GM23338 (cell line): ENCODE results near the gene ONECUT3. TPM values are rescaled to one million over a fixed set of nuclear protein-coding genes. Genes with fewer than 3 reads are reported as not detected.

Experiments used
- ATAC-seq: fragments of 200-7000 bp; cut with Tn5 transposase; 3 replicates; pipeline ENCODE4 v1.9.1; 2020
- DNase-seq: peaks from one replicate; pipeline ENCODE4 v3.0.0-alpha.2; 2015; ENCODE audit warnings: low spot score
- H2AFZ ChIP-seq: fragments of 200-600 bp; sonication (generic); 2 replicates; pipeline ENCODE4 v1.8.0; 2016; ENCODE audit warnings: antibody characterized with exemption, mild to moderate bottlenecking, moderate library complexity
- H3F3A ChIP-seq: fragments of 200-600 bp; sonication (generic); replicated peaks from 2 replicates; pipeline ENCODE4 v1.8.0; 2017; ENCODE audit warnings: antibody characterized with exemption, mixed run types, low read depth
- H3K27ac ChIP-seq: fragments of 200-600 bp; sonication (generic); 2 replicates; pipeline ENCODE4 v1.6.1; 2016; ENCODE audit warnings: low read depth
- H3K27me3 ChIP-seq: fragments of 200-600 bp; sonication (generic); 2 replicates; pipeline ENCODE4 v1.8.0; 2016; ENCODE audit warnings: mild to moderate bottlenecking, mixed run types, moderate library complexity; ENCODE audit not compliant: insufficient read depth
- H3K36me3 ChIP-seq: fragments of 200-600 bp; sonication (generic); 2 replicates; pipeline ENCODE4 v1.8.0; 2016; ENCODE audit warnings: mild to moderate bottlenecking; ENCODE audit not compliant: insufficient read depth
- H3K4me1 ChIP-seq: fragments of 200-600 bp; sonication (generic); 2 replicates; pipeline ENCODE4 v1.8.0; 2016; ENCODE audit warnings: mild to moderate bottlenecking, moderate library complexity; ENCODE audit not compliant: insufficient read depth
- H3K4me2 ChIP-seq: fragments of 200-600 bp; sonication (generic); 2 replicates; pipeline ENCODE4 v1.7.1; 2017; ENCODE audit warnings: mixed run types
- H3K4me3 ChIP-seq: fragments of 200-600 bp; sonication (generic); 2 replicates; pipeline ENCODE4 v1.6.1; 2016; ENCODE audit warnings: mixed run types
- H3K79me2 ChIP-seq: fragments of 200-600 bp; sonication (generic); replicated peaks from 2 replicates; pipeline ENCODE4 v1.8.0; 2017; ENCODE audit warnings: mild to moderate bottlenecking; ENCODE audit not compliant: insufficient read depth
- H3K9me2 ChIP-seq: fragments of 200-600 bp; sonication (generic); 2 replicates; pipeline ENCODE4 v1.8.0; 2017; ENCODE audit not compliant: insufficient read depth
- H4K20me1 ChIP-seq: fragments of 200-600 bp; sonication (generic); replicated peaks from 2 replicates; pipeline ENCODE4 v1.8.0; 2017; ENCODE audit warnings: mild to moderate bottlenecking; ENCODE audit not compliant: insufficient read depth
- H3K27ac Mint-ChIP-seq: 2 replicates; pipeline ENCODE4 v1.8.0; 2020; ENCODE audit warnings: inconsistent platforms, mild to moderate bottlenecking, moderate library complexity, mixed read lengths
- H3K27me3 Mint-ChIP-seq: 3 replicates; pipeline ENCODE4 v1.8.0; 2022; ENCODE audit warnings: low read depth, mild to moderate bottlenecking, moderate library complexity, mixed read lengths, inconsistent platforms; ENCODE audit not compliant: insufficient read depth, poor library complexity
- H3K36me3 Mint-ChIP-seq: 3 replicates; pipeline ENCODE4 v1.8.0; 2021; ENCODE audit warnings: low read depth, mild to moderate bottlenecking, inconsistent platforms, moderate library complexity, mixed read lengths
- H3K4me1 Mint-ChIP-seq: 3 replicates; pipeline ENCODE4 v1.8.0; 2020; ENCODE audit warnings: mild to moderate bottlenecking, inconsistent platforms, mixed read lengths
- H3K4me3 Mint-ChIP-seq: 3 replicates; pipeline ENCODE4 v1.8.0; 2021; ENCODE audit warnings: moderate library complexity, mild to moderate bottlenecking, inconsistent platforms, mixed read lengths
- H3K9me3 Mint-ChIP-seq: 3 replicates; pipeline ENCODE4 v1.8.0; 2020; ENCODE audit warnings: moderate library complexity, mild to moderate bottlenecking, inconsistent platforms, mixed read lengths
- EZH2phosphoT487 ChIP-seq: fragments of 200-600 bp; sonication (generic); IDR thresholded peaks from one replicate; pipeline ENCODE4 v1.8.1; 2018; ENCODE audit warnings: antibody characterized with exemption; ENCODE audit not compliant: unreplicated experiment
- NANOG ChIP-seq: IDR thresholded peaks from 2 replicates; pipeline ENCODE4 v1.6.1; 2016; ENCODE audit warnings: antibody characterized with exemption, borderline replicate concordance
- ZNF114 ChIP-seq: fragments of 250-450 bp; sonication (Bioruptor Pico); IDR thresholded peaks from 2 replicates; pipeline ENCODE4 v1.5.0; 2020; ENCODE audit warnings: mild to moderate bottlenecking, moderate library complexity
- polyA plus RNA-seq: library from polyadenylated mRNA; unstranded; fragments of >200 nt; fragmentation: Nextera tagmentation; extraction: Ambion mirVana; gene quantifications from 2 replicates; pipeline ENCODE4 v1.2.1, GENCODE V29; 2016
- total RNA-seq: library from RNA; depleted of rRNA; stranded (reverse); fragments of >200 nt; shearing (Covaris generic); gene quantifications from 2 replicates; pipeline ENCODE4 v1.2.3, GENCODE V29; 2014
- TF ChIP-seq, protein P1 (sequence below), 2 experiments: fragments of 200-600 bp in 1 of 2; sonication (generic) in 1 of 2; conservative IDR thresholded peaks; 2 replicates each; pipeline versions ENCODE4 v1.5.1 to v1.6.1; 2016 to 2017; ENCODE audit warnings: antibody characterized with exemption in 2 of 2, low read depth in 2 of 2, mild to moderate bottlenecking in 2 of 2, moderate library complexity in 1 of 2
- TF ChIP-seq, protein P2 (sequence below): fragments of 250-450 bp; sonication (Bioruptor Pico); IDR thresholded peaks from 2 replicates; pipeline ENCODE4 v1.5.0; 2020; ENCODE audit warnings: mild to moderate bottlenecking, moderate library complexity

Gene ONECUT3
- total and polyA plus RNA-seq, 2 experiments from 2014 or later, result not detected

DNA sequence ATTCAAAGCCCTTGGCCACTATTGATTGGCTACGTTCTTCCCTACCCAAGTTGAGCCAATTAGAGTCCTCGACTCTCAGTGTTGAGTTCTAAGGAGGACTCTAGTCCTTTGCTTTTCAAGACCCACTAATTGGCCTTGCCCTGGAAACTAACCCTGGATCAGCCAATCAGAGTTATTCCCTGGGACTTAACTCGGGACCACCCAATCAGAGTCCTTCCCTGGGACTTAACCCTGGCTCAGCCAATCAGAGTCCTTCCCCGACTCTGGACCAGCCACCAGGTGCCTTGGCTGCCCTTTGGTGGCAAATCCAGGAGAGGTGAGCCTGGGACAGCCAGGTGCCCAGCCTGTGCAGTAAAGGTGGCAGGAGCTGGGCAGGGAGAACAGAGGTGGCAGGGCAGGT lies 30.0 kb downstream of the ONECUT3 start:
- H3K27me3 Mint-ChIP-seq, result peaks cover 49% of the 10 kb centered on the region
- Histone ChIP-seq H3K9me2 (no peaks in the 10 kb centered on the region), H3K27me3 (peaks cover 52% of the 10 kb centered on the region), H3K4me2 (no peak overlapping the region), H3K4me3 (no peak overlapping the region), H3F3A (peaks cover 4% of the 10 kb centered on the region; the same call in 1 of the 2 replicates), H3K27ac (no peak overlapping the region), H3K79me2 (no peaks in the 10 kb centered on the region), H2AFZ (no peak overlapping the region), H3K4me1 (peaks cover 14% of the 10 kb centered on the region), H3K36me3 (no peaks in the 10 kb centered on the region), H4K20me1 (no peaks in the 10 kb centered on the region; the same call in 1 of the 2 replicates)
- no peak for DNase-seq
- H3K36me3 Mint-ChIP-seq, result peaks cover 5% of the 10 kb centered on the region; the same call in 1 of the 3 replicates
- H3K27ac Mint-ChIP-seq, result no peak overlapping the region
- H3K4me1 Mint-ChIP-seq, result peaks cover 9% of the 10 kb centered on the region
- H3K4me3 Mint-ChIP-seq, result no peak overlapping the region
- TF ChIP-seq, protein P1, sequence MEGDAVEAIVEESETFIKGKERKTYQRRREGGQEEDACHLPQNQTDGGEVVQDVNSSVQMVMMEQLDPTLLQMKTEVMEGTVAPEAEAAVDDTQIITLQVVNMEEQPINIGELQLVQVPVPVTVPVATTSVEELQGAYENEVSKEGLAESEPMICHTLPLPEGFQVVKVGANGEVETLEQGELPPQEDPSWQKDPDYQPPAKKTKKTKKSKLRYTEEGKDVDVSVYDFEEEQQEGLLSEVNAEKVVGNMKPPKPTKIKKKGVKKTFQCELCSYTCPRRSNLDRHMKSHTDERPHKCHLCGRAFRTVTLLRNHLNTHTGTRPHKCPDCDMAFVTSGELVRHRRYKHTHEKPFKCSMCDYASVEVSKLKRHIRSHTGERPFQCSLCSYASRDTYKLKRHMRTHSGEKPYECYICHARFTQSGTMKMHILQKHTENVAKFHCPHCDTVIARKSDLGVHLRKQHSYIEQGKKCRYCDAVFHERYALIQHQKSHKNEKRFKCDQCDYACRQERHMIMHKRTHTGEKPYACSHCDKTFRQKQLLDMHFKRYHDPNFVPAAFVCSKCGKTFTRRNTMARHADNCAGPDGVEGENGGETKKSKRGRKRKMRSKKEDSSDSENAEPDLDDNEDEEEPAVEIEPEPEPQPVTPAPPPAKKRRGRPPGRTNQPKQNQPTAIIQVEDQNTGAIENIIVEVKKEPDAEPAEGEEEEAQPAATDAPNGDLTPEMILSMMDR (conservative IDR thresholded peaks at IDR 0.05; ENCODE audit: low read depth in 2 of 2), result no peak
- ATAC-seq, result no peak
- H3K9me3 Mint-ChIP-seq, result peaks cover 26% of the 10 kb centered on the region

DNA sequence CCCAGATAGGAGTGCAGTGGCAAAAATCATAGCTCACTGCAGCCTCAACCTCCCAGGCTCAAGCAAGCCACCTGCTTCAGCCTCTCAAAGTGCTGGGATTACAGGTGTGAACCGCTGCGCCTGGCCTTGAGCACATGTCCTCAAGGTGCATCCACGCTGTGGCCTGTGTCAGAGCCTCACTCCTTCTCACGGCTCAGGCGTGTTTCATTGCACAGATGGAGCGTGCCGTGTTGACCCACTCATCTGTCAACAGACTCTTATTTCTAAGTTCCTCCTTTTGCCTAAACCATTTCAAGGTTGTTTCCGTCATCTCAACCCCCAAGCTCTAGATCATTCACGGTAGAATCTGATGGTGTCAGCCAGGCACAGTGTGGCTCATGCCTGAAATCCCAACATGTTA lies 30.6 kb downstream of the ONECUT3 start:
- no peaks in the 10 kb centered on the region for H3K79me2 ChIP-seq
- H3K4me3 Mint-ChIP-seq, result no peak overlapping the region; the same call in 2 of the 3 replicates
- no peak overlapping the region for H3K27ac Mint-ChIP-seq
- DNase-seq, result no peak
- TF ChIP-seq ZNF114 (CRISPR knock-in tag) (no peak), EZH2phosphoT487 (no peak), NANOG (no peak)
- TF ChIP-seq, protein P2, sequence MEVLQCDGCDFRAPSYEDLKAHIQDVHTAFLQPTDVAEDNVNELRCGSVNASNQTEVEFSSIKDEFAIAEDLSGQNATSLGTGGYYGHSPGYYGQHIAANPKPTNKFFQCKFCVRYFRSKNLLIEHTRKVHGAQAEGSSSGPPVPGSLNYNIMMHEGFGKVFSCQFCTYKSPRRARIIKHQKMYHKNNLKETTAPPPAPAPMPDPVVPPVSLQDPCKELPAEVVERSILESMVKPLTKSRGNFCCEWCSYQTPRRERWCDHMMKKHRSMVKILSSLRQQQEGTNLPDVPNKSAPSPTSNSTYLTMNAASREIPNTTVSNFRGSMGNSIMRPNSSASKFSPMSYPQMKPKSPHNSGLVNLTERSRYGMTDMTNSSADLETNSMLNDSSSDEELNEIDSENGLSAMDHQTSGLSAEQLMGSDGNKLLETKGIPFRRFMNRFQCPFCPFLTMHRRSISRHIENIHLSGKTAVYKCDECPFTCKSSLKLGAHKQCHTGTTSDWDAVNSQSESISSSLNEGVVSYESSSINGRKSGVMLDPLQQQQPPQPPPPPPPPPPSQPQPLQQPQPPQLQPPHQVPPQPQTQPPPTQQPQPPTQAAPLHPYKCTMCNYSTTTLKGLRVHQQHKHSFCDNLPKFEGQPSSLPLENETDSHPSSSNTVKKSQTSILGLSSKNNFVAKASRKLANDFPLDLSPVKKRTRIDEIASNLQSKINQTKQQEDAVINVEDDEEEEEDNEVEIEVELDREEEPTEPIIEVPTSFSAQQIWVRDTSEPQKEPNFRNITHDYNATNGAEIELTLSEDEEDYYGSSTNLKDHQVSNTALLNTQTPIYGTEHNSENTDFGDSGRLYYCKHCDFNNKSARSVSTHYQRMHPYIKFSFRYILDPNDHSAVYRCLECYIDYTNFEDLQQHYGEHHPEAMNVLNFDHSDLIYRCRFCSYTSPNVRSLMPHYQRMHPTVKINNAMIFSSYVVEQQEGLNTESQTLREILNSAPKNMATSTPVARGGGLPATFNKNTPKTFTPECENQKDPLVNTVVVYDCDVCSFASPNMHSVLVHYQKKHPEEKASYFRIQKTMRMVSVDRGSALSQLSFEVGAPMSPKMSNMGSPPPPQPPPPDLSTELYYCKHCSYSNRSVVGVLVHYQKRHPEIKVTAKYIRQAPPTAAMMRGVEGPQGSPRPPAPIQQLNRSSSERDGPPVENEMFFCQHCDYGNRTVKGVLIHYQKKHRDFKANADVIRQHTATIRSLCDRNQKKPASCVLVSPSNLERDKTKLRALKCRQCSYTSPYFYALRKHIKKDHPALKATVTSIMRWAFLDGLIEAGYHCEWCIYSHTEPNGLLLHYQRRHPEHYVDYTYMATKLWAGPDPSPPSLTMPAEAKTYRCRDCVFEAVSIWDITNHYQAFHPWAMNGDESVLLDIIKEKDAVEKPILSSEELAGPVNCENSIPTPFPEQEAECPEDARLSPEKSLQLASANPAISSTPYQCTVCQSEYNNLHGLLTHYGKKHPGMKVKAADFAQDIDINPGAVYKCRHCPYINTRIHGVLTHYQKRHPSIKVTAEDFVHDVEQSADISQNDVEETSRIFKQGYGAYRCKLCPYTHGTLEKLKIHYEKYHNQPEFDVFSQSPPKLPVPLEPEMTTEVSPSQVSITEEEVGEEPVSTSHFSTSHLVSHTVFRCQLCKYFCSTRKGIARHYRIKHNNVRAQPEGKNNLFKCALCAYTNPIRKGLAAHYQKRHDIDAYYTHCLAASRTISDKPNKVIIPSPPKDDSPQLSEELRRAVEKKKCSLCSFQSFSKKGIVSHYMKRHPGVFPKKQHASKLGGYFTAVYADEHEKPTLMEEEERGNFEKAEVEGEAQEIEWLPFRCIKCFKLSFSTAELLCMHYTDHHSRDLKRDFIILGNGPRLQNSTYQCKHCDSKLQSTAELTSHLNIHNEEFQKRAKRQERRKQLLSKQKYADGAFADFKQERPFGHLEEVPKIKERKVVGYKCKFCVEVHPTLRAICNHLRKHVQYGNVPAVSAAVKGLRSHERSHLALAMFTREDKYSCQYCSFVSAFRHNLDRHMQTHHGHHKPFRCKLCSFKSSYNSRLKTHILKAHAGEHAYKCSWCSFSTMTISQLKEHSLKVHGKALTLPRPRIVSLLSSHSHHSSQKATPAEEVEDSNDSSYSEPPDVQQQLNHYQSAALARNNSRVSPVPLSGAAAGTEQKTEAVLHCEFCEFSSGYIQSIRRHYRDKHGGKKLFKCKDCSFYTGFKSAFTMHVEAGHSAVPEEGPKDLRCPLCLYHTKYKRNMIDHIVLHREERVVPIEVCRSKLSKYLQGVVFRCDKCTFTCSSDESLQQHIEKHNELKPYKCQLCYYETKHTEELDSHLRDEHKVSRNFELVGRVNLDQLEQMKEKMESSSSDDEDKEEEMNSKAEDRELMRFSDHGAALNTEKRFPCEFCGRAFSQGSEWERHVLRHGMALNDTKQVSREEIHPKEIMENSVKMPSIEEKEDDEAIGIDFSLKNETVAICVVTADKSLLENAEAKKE (CRISPR knock-in tag), result no peak
- no peak overlapping the region for H3K4me3 ChIP-seq
- peaks cover 26% of the 10 kb centered on the region for H3K9me3 Mint-ChIP-seq
- peaks cover 9% of the 10 kb centered on the region for H3K4me1 Mint-ChIP-seq
- H3K9me2 ChIP-seq, result no peaks in the 10 kb centered on the region
- peaks cover 46% of the 10 kb centered on the region for H3K27me3 Mint-ChIP-seq
- peaks cover 4% of the 10 kb centered on the region; the same call in 1 of the 2 replicates for H3F3A ChIP-seq
- no peak for ATAC-seq
- H2AFZ ChIP-seq, result no peak overlapping the region
- no peaks in the 10 kb centered on the region; the same call in 1 of the 2 replicates for H4K20me1 ChIP-seq
- H3K36me3 Mint-ChIP-seq, result peaks cover 5% of the 10 kb centered on the region; the same call in 1 of the 3 replicates
- no peak overlapping the region for H3K27ac ChIP-seq
- H3K4me1 ChIP-seq, result peaks cover 14% of the 10 kb centered on the region
- no peaks in the 10 kb centered on the region for H3K36me3 ChIP-seq
- peaks cover 52% of the 10 kb centered on the region for H3K27me3 ChIP-seq
- H3K4me2 ChIP-seq, result no peak overlapping the region
